BE2C (cell line): ENCODE results near the gene EYS.

Experiments
- DNase-seq: peaks from one replicate; pipeline ENCODE4 v3.0.0-alpha.2; 2020
- H3K27me3 ChIP-seq: fragments of 250-450 bp; sonication (Bioruptor Pico); 2 replicates; pipeline ENCODE4 v1.5.1; 2020; ENCODE audit warnings: mild to moderate bottlenecking
- H3K36me3 ChIP-seq: fragments of 250-450 bp; sonication (Bioruptor Pico); 2 replicates; pipeline ENCODE4 v1.5.1; 2020; ENCODE audit warnings: mild to moderate bottlenecking
- H3K4me1 ChIP-seq: fragments of 250-450 bp; sonication (Bioruptor Pico); 2 replicates; pipeline ENCODE4 v1.5.1; 2020
- H3K4me3 ChIP-seq: 2 replicates; pipeline ENCODE4 v1.5.1; 2011; ENCODE audit warnings: low read depth, low read length
- H3K9me3 ChIP-seq: fragments of 250-450 bp; sonication (Bioruptor Pico); 2 replicates; pipeline ENCODE4 v1.5.1; 2020
- CTCF ChIP-seq: IDR thresholded peaks from 2 replicates; pipeline ENCODE4 v1.5.1; 2012; ENCODE audit warnings: mild to moderate bottlenecking, low read depth, low read length

The EYS gene

GRCh38 chr6:64904616-64905015 is 802.4 kb downstream of the EYS start:
- no peak for TF ChIP-seq CTCF
- Histone ChIP-seq H3K4me3 (no peak overlapping the region), H3K36me3 (no peaks in the 10 kb centered on the region), H3K27me3 (no peaks in the 10 kb centered on the region), H3K9me3 (no peaks in the 10 kb centered on the region), H3K4me1 (no peaks in the 10 kb centered on the region)
- no peak for DNase-seq

- no peaks in the 10 kb centered on the region for H3K36me3 ChIP-seq
- TF ChIP-seq CTCF, result no peak
Measured at GRCh38 chr6:64902596-64902995, 804.4 kb downstream of the EYS start.

GRCh38 chr6:64896939-64897338 is 810.1 kb downstream of the EYS start:
- no peaks in the 10 kb centered on the region for H3K9me3 ChIP-seq
- H3K4me3 ChIP-seq, result no peak overlapping the region
- no peaks in the 10 kb centered on the region for H3K36me3 ChIP-seq
- DNase-seq, result no peak
- H3K27me3 ChIP-seq, result no peaks in the 10 kb centered on the region
- H3K4me1 ChIP-seq, result no peaks in the 10 kb centered on the region
- no peak for TF ChIP-seq CTCF

More at GRCh38 chr6:64902596-64902995, 804.4 kb downstream of the EYS start:
- Histone ChIP-seq H3K4me3 (no peak overlapping the region), H3K9me3 (no peaks in the 10 kb centered on the region), H3K27me3 (no peaks in the 10 kb centered on the region), H3K4me1 (no peaks in the 10 kb centered on the region)
- DNase-seq, result no peak

- DNase-seq, result no peak
- TF ChIP-seq CTCF, result no peak
- Histone ChIP-seq H3K27me3 (no peaks in the 10 kb centered on the region), H3K4me3 (no peak overlapping the region), H3K4me1 (no peaks in the 10 kb centered on the region), H3K36me3 (no peaks in the 10 kb centered on the region), H3K9me3 (no peaks in the 10 kb centered on the region)
Measured at GRCh38 chr6:64895945-64896344, 811.1 kb downstream of the EYS start.

GRCh38 chr6:64890609-64891008 is 816.4 kb downstream of the EYS start:
- no peak for TF ChIP-seq CTCF
- no peaks in the 10 kb centered on the region for H3K36me3 ChIP-seq
- no peak for DNase-seq
- no peaks in the 10 kb centered on the region for H3K4me1 ChIP-seq
- no peaks in the 10 kb centered on the region for H3K27me3 ChIP-seq
- no peak overlapping the region for H3K4me3 ChIP-seq
- no peaks in the 10 kb centered on the region for H3K9me3 ChIP-seq

- no peaks in the 10 kb centered on the region for H3K36me3 ChIP-seq
- DNase-seq, result no peak
- no peaks in the 10 kb centered on the region for H3K4me1 ChIP-seq
- no peak overlapping the region for H3K4me3 ChIP-seq
- no peaks in the 10 kb centered on the region for H3K9me3 ChIP-seq
- no peaks in the 10 kb centered on the region for H3K27me3 ChIP-seq
- no peak for TF ChIP-seq CTCF
Measured at GRCh38 chr6:64889144-64889543, 817.9 kb downstream of the EYS start.
